ENCODE measurements around the gene MUSTN1. TPM values are rescaled to one million over a fixed set of nuclear protein-coding genes. Genes with fewer than 3 reads are reported as not detected.

Gene MUSTN1
- total RNA-seq (100 to 1,000 TPM in 2 of 9 donors, 10 to 100 TPM in 7; 13.5 to 207 (median 32.4) TPM), polyA plus RNA-seq (100 to 1,000 TPM in 1 of 2 donors, 10 to 100 TPM in 1; 31.0 to 183 TPM)
- long read RNA-seq, donor 1, transcript MUSTN1-201 (3 exons, 721 nt): major isoform, 11 of 12 reads
- long read RNA-seq, donor 1, partial matches to known transcripts: 0 of 12 reads
- long read RNA-seq, donor 1, other reads (novel, unspliced or antisense): 0 of 12 reads
- long read RNA-seq, donor 2, transcript MUSTN1-201 (3 exons, 721 nt): major isoform, 51 of 51 reads
- long read RNA-seq, donor 2, partial matches to known transcripts: 0 of 51 reads
- long read RNA-seq, donor 2, other reads (novel, unspliced or antisense): 0 of 51 reads
- long read RNA-seq, donor 3, transcript MUSTN1-201 (3 exons, 721 nt): major isoform, 8 of 8 reads
- long read RNA-seq, donor 3, partial matches to known transcripts: 0 of 8 reads
- long read RNA-seq, donor 3, other reads (novel, unspliced or antisense): 0 of 8 reads

GRCh38 chr3:52834871-52835501 lies at the start of gene MUSTN1:
MUSTN1 (minus strand) TSS chr3:52835019; CDS start chr3:52834948, 71 bp downstream.
- intact Hi-C loops (cut with DNase I): loop anchor here in 2 of 10 donors (5.0 kb wide), 1 partner anchor 63 kb away; the partner anchor contains the start of gene NEK4 (in 2 of the 2)
- H3K4me1 ChIP-seq: peaks cover 5 to 45% (median 23%) of the 10 kb centered on the region in 12 donors
- H3K9me3 ChIP-seq: no peaks in the 10 kb centered on the region
- no peaks in the 10 kb centered on the region for H3K27me3 ChIP-seq
- DNase-seq (peak in 4 of 5 donors; percentile 36 to 68 (median 59)), ATAC-seq (peak; percentile 35 to 65 (median 48))
- H3K4me3 ChIP-seq: peak within 1 kb of the TSS in 10 of 12 donors; percentile 12 to 53 (median 37)
- TF ChIP-seq POLR2A (IDR thresholded peaks at IDR 0.05): no peak
- no peak for TF ChIP-seq CTCF (IDR thresholded peaks at IDR 0.05)
- H3K36me3 ChIP-seq: peaks cover 0 to 29% (median under 1%) of the 10 kb centered on the region in 9 donors
- WGBS, 4 donors: 20 to 48% (median 44%) methylated on average over 3 to 11 of the region's 11 CpGs
- peak within 1 kb of the TSS; percentile 32 to 90 (median 57) for H3K27ac ChIP-seq

- intact Hi-C loops (cut with DNase I): no loop called here
- TF ChIP-seq CTCF (IDR thresholded peaks at IDR 0.05): no peak
- no peak for TF ChIP-seq POLR2A (IDR thresholded peaks at IDR 0.05)
- H3K36me3 ChIP-seq: peaks cover 0 to 27% (median 7%) of the 10 kb centered on the region in 9 donors
- whole genome bisulfite sequencing, 4 donors: 90 to 93% (median 92%) methylated on average over 4 of the region's 4 CpGs
- H3K27me3 ChIP-seq: no peaks in the 10 kb centered on the region
- H3K27ac ChIP-seq: no peak overlapping the region
- no peak for ATAC-seq
- H3K4me3 ChIP-seq: no peak overlapping the region
- peaks cover 0 to 12% (median 0%) of the 10 kb centered on the region in 12 donors for H3K4me1 ChIP-seq
- no peaks in the 10 kb centered on the region for H3K9me3 ChIP-seq
- DNase-seq: no peak
Observed at GRCh38 chr3:52882377-52882776, 47.6 kb upstream of the MUSTN1 start.

GRCh38 chr3:52881871-52882270 lies 47.1 kb upstream of the MUSTN1 start:
- intact Hi-C loops (cut with DNase I): no loop called here
- 78 to 97% (median 82%) methylated on average over 3 to 4 of the region's 4 CpGs for WGBS, 4 donors
- no peak for ATAC-seq

More at GRCh38 chr3:52881871-52882270, 47.1 kb upstream of the MUSTN1 start:
- H3K27ac ChIP-seq: no peak overlapping the region
- no peaks in the 10 kb centered on the region for H3K27me3 ChIP-seq
- H3K36me3 ChIP-seq: peaks cover 0 to 26% (median 7%) of the 10 kb centered on the region in 9 donors
- H3K4me3 ChIP-seq: no peak overlapping the region
- no peaks in the 10 kb centered on the region for H3K9me3 ChIP-seq
- DNase-seq: no peak
- peaks cover 0 to 12% (median 0%) of the 10 kb centered on the region in 12 donors for H3K4me1 ChIP-seq
- no peak for TF ChIP-seq POLR2A (IDR thresholded peaks at IDR 0.05)
- TF ChIP-seq CTCF (IDR thresholded peaks at IDR 0.05): no peak
